ENCODE measurements around the gene HDGF. TPM values are rescaled to one million over a fixed set of nuclear protein-coding genes. Genes with fewer than 3 reads are reported as not detected.
A peak's percentile ranks its signal among the peaks of the same experiment; 100 is the strongest.

Gene HDGF
- total and polyA plus RNA-seq, 9 of the 15 experiments (the other 6 are each of a cell fraction or from before 2014, with no cell fraction given), result 38.8 to 601 (median 400) TPM

DNA sequence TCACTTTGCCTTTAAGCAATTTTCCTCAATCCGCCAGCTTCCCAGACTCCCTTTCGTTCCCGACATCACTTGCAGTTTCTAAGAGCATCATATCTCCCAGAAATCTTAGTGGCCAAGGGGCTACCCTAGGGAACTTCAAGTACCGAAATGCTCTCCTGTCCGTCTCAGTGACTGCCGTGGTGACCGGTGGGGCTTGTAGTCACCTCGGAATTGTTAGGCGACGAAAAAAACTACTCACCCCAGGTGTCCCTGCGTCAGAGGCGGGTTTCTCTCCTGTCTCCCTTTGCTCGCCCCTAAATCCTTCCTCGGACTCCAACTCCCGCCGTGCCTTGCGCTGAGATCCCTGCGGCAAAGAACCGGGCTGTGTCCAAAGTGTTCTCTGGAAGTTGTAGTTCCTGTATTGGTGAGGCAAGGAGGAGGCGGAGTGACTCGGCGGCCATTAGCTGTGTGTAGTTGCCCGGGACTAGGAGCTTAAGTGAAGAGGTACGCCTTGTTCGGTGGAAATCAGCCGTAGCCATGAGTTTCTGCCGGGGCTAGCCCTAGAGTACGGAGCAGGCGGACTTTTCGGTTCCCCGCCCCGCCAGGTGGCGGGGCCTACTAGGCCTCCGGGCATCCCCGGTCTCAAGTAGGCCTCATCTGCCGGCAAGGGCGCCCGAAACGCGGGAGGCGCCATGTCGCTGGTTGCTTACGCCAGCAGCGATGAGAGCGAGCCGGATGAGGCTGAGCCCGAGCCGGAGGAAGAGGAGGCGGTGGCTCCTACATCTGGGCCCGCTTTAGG, 15.8 kb upstream of the HDGF start, which contains the start of gene PRCC (continued):
- TF ChIP-seq TCF7L2 (IDR thresholded peaks at IDR 0.05; ENCODE audit: low read depth, low read length) (no peak; the same call in 1 of the 2 replicates), TEAD4 (IDR thresholded peaks at IDR 0.05; ENCODE audit: low read length) (no peak; the same call in none of the 2 replicates), TEAD4 (CRISPR knock-in tag; IDR thresholded peaks at IDR 0.05; ENCODE audit: borderline replicate concordance) (no peak), NUFIP1 (IDR thresholded peaks at IDR 0.05; ENCODE audit: partially characterized antibody) (no peak), YBX1 (IDR thresholded peaks at IDR 0.05) (no peak), TARDBP (IDR thresholded peaks at IDR 0.05) (no peak), DACH1 (IDR thresholded peaks at IDR 0.05; ENCODE audit: partially characterized antibody) (no peak), PHTF2 (CRISPR knock-in tag; IDR thresholded peaks at IDR 0.05) (no peak), SMARCA4 (IDR thresholded peaks at IDR 0.05) (no peak), SIN3A (IDR thresholded peaks at IDR 0.05; ENCODE audit: borderline replicate concordance in 2 of 2, control insufficient read depth in 1 of 2, low read depth in 2 of 2, low read length in 2 of 2) (peak in 1 of 2 experiments; percentile 92; a peak in 1 of 4 replicates), ETV5 (CRISPR knock-in tag; IDR thresholded peaks at IDR 0.05; ENCODE audit: low read depth) (peak; percentile 62), ZNF133 (CRISPR knock-in tag; IDR thresholded peaks at IDR 0.05) (no peak), PTRF (tag; IDR thresholded peaks at IDR 0.05) (no peak), ZNF707 (CRISPR knock-in tag; conservative IDR thresholded peaks at IDR 0.05) (no peak)
- TF ChIP-seq, protein P1, sequence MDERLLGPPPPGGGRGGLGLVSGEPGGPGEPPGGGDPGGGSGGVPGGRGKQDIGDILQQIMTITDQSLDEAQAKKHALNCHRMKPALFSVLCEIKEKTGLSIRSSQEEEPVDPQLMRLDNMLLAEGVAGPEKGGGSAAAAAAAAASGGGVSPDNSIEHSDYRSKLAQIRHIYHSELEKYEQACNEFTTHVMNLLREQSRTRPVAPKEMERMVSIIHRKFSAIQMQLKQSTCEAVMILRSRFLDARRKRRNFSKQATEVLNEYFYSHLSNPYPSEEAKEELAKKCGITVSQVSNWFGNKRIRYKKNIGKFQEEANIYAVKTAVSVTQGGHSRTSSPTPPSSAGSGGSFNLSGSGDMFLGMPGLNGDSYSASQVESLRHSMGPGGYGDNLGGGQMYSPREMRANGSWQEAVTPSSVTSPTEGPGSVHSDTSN (CRISPR knock-in tag; IDR thresholded peaks at IDR 0.05; ENCODE audit: low read depth), result no peak
- TF ChIP-seq, protein P1 (tag; conservative IDR thresholded peaks at IDR 0.05; ENCODE audit: low read depth), result peak; percentile 68; the same call in 1 of the 2 replicates
- TF ChIP-seq, protein P2, sequence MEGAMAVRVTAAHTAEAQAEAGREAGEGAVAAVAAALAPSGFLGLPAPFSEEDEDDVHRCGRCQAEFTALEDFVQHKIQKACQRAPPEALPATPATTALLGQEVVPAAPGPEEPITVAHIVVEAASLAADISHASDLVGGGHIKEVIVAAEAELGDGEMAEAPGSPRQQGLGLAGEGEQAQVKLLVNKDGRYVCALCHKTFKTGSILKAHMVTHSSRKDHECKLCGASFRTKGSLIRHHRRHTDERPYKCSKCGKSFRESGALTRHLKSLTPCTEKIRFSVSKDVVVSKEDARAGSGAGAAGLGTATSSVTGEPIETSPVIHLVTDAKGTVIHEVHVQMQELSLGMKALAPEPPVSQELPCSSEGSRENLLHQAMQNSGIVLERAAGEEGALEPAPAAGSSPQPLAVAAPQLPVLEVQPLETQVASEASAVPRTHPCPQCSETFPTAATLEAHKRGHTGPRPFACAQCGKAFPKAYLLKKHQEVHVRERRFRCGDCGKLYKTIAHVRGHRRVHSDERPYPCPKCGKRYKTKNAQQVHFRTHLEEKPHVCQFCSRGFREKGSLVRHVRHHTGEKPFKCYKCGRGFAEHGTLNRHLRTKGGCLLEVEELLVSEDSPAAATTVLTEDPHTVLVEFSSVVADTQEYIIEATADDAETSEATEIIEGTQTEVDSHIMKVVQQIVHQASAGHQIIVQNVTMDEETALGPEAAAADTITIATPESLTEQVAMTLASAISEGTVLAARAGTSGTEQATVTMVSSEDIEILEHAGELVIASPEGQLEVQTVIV (CRISPR knock-in tag; IDR thresholded peaks at IDR 0.05; ENCODE audit: borderline replicate concordance), result no peak
- TF ChIP-seq, protein P3, sequence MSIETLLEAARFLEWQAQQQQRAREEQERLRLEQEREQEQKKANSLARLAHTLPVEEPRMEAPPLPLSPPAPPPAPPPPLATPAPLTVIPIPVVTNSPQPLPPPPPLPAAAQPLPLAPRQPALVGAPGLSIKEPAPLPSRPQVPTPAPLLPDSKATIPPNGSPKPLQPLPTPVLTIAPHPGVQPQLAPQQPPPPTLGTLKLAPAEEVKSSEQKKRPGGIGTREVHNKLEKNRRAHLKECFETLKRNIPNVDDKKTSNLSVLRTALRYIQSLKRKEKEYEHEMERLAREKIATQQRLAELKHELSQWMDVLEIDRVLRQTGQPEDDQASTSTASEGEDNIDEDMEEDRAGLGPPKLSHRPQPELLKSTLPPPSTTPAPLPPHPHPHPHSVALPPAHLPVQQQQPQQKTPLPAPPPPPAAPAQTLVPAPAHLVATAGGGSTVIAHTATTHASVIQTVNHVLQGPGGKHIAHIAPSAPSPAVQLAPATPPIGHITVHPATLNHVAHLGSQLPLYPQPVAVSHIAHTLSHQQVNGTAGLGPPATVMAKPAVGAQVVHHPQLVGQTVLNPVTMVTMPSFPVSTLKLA (conservative IDR thresholded peaks at IDR 0.05), result peak; percentile 45 to 80; a peak in 3 of 4 replicates
- TF ChIP-seq, protein P4, sequence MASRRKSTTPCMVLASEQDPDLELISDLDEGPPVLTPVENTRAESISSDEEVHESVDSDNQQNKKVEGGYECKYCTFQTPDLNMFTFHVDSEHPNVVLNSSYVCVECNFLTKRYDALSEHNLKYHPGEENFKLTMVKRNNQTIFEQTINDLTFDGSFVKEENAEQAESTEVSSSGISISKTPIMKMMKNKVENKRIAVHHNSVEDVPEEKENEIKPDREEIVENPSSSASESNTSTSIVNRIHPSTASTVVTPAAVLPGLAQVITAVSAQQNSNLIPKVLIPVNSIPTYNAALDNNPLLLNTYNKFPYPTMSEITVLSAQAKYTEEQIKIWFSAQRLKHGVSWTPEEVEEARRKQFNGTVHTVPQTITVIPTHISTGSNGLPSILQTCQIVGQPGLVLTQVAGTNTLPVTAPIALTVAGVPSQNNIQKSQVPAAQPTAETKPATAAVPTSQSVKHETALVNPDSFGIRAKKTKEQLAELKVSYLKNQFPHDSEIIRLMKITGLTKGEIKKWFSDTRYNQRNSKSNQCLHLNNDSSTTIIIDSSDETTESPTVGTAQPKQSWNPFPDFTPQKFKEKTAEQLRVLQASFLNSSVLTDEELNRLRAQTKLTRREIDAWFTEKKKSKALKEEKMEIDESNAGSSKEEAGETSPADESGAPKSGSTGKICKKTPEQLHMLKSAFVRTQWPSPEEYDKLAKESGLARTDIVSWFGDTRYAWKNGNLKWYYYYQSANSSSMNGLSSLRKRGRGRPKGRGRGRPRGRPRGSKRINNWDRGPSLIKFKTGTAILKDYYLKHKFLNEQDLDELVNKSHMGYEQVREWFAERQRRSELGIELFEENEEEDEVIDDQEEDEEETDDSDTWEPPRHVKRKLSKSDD (conservative IDR thresholded peaks at IDR 0.05; ENCODE audit: low read length), result no peak

Measured in K562 (cell line).